Gastroesophageal sphincter (tissue), 4 donors: ENCODE measurements around the gene ATP11B. TPM values are rescaled to one million over a fixed set of nuclear protein-coding genes. Genes with fewer than 3 reads are reported as not detected.

ENCODE experiments used
- ATAC-seq: fragments of 150-250 bp; one replicate; pipeline ENCODE4 v1.9.1; 2016; ENCODE audit warnings: mild to moderate bottlenecking, moderate library complexity
- H3K27ac ChIP-seq, 4 donors: fragments of 200-600 bp; sonication (generic) in 3 of 4; 1 replicate in 3 of 4; 2 replicates in 1 of 4; pipeline ENCODE4 v1.5.1; 2016 to 2019
- H3K27me3 ChIP-seq: fragments of 200-600 bp; sonication (generic); one replicate; pipeline ENCODE4 v1.5.1; 2019
- H3K36me3 ChIP-seq, 2 donors: fragments of 200-600 bp; sonication (generic); one replicate each; pipeline ENCODE4 v1.5.1; 2019; ENCODE audit warnings: control low read depth in 1 of 2
- H3K4me1 ChIP-seq, 3 donors: fragments of 200-600 bp; sonication (generic); 1 replicate in 2 of 3; 2 replicates in 1 of 3; pipeline ENCODE4 v1.5.1; 2016 to 2019; ENCODE audit warnings: control low read depth in 2 of 3
- H3K4me3 ChIP-seq, 2 donors: fragments of 200-600 bp; sonication (generic); one replicate each; pipeline ENCODE4 v1.5.1; 2019; ENCODE audit warnings: mild to moderate bottlenecking in 1 of 2, moderate library complexity in 1 of 2
- H3K9me3 ChIP-seq, 3 donors: fragments of 200-600 bp; sonication (generic); one replicate each; pipeline ENCODE4 v1.5.1; 2017 to 2019; ENCODE audit warnings: control low read depth in 2 of 3
- EP300 ChIP-seq: sonication (generic); formaldehyde crosslinking; IDR thresholded peaks from one replicate; pipeline ENCODE4 v1.6.1; 2017; ENCODE audit warnings: antibody characterized with exemption, mild to moderate bottlenecking
- POLR2A ChIP-seq, 2 donors: fragments of 450-650 bp; IDR thresholded peaks; one replicate each; pipeline ENCODE4 v1.6.1; 2017; ENCODE audit warnings: antibody characterized with exemption in 2 of 2, mild to moderate bottlenecking in 2 of 2, moderate library complexity in 1 of 2
- POLR2AphosphoS5 ChIP-seq: sonication (generic); formaldehyde crosslinking; IDR thresholded peaks from one replicate; pipeline ENCODE4 v1.6.1; 2017; ENCODE audit warnings: antibody characterized with exemption
- WGBS, 2 donors: methylation state at CpG; one replicate each; pipeline ENCODE4 v1.1.5; 2018; ENCODE audit warnings: low coverage in 1 of 2; 5-methylcytosine and 5-hydroxymethylcytosine counted together
- total RNA-seq, 4 donors: library from RNA; depleted of rRNA; stranded (reverse); fragments of >200 nt; gene quantifications; one replicate each; pipeline ENCODE4 v1.1.0, GENCODE V29; 2016
- TF ChIP-seq, protein P1 (sequence below), 4 experiments: fragments of 200-600 bp in 2 of 4; fragments of 450-650 bp in 2 of 4; sonication (generic) in 1 of 4; IDR thresholded peaks; one replicate each; pipeline ENCODE4 v1.5.1; 2017 to 2019; ENCODE audit warnings: antibody characterized with exemption in 4 of 4, mild to moderate bottlenecking in 2 of 4, moderate library complexity in 2 of 4

The ATP11B gene
- total RNA-seq, 4 donors from 2014 or later, result 53.8 to 70.7 (median 58.6) TPM

- H3K27ac ChIP-seq, result no peak overlapping the region
- no peak overlapping the region for H3K4me3 ChIP-seq
- no peaks in the 10 kb centered on the region for H3K36me3 ChIP-seq
- no peaks in the 10 kb centered on the region for H3K9me3 ChIP-seq
- no peak for ATAC-seq
- H3K4me1 ChIP-seq, result peaks cover 0 to 39% (median 2%) of the 10 kb centered on the region in 3 donors
- H3K27me3 ChIP-seq, result no peaks in the 10 kb centered on the region
- WGBS, 2 donors, result 60 to 84% methylated on average over 3 of the region's 3 CpGs
- TF ChIP-seq, protein P1, sequence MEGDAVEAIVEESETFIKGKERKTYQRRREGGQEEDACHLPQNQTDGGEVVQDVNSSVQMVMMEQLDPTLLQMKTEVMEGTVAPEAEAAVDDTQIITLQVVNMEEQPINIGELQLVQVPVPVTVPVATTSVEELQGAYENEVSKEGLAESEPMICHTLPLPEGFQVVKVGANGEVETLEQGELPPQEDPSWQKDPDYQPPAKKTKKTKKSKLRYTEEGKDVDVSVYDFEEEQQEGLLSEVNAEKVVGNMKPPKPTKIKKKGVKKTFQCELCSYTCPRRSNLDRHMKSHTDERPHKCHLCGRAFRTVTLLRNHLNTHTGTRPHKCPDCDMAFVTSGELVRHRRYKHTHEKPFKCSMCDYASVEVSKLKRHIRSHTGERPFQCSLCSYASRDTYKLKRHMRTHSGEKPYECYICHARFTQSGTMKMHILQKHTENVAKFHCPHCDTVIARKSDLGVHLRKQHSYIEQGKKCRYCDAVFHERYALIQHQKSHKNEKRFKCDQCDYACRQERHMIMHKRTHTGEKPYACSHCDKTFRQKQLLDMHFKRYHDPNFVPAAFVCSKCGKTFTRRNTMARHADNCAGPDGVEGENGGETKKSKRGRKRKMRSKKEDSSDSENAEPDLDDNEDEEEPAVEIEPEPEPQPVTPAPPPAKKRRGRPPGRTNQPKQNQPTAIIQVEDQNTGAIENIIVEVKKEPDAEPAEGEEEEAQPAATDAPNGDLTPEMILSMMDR (IDR thresholded peaks at IDR 0.05), result no peak
- TF ChIP-seq POLR2A (IDR thresholded peaks at IDR 0.05), result no peak
- no peak for TF ChIP-seq EP300
- no peak for TF ChIP-seq POLR2AphosphoS5
Measured at GRCh38 chr3:182808041-182808770, 14.9 kb downstream of the ATP11B start.

DNA sequence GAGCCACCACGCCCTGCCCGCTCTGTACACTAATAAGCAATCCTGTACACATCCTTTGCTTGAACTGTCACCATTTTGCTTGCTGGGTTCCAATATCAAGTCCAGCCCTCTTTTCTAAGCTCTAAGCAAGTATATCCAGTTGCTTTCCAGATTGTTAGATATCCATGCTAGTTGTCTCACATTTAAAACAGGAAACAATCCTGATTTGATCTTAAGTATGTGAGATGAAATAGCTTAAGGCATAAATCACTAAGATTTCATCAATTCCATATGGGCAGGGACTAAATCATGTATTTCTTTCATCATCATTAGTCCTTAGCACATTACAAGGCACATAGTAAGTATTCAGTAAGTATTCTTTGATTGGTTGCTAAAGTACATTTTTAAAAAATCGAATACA, 16.2 kb downstream of the ATP11B start:
- Histone ChIP-seq H3K36me3 (no peaks in the 10 kb centered on the region), H3K4me1 (peaks cover 0 to 41% (median 2%) of the 10 kb centered on the region in 3 donors), H3K9me3 (no peaks in the 10 kb centered on the region), H3K4me3 (no peak overlapping the region), H3K27me3 (no peaks in the 10 kb centered on the region), H3K27ac (no peak overlapping the region)
- no peak for ATAC-seq
- TF ChIP-seq, protein P1 (IDR thresholded peaks at IDR 0.05), result no peak
- TF ChIP-seq POLR2A (IDR thresholded peaks at IDR 0.05) (no peak), EP300 (no peak), POLR2AphosphoS5 (no peak)
- 73 to 96% methylated on average over 1 to 3 of the region's 3 CpGs for WGBS, 2 donors

DNA sequence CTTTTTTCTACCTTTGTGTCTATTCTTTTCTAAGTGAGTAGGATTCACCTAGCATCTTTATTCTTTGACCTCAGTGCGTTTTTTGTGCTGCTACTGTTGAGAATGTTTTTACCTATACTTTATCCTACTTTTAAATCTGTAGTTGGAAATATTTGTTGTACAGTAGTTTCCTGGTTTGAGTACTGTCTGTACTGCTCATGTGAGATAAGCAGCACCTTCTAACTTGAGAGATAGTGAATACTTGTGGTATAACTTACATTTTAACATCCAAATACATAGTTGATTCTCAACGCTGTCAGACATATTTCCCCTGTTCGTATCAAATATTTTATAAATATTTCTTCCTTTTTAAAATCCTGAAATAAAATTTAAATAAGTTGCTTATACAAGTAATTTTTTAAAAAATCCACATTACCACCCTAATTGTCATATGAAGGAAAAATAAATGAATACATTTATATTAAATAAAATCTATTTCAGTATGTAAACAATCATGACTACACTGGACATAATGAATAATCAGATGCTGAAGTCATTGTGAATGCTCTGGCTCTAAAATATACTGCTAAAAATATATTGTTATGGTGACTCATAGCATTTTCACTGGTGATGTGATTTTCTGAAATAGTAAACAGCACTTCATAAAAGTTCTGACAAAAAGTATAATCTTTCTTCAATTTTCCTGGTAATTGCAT, 17.4 kb downstream of the ATP11B start:
- no peaks in the 10 kb centered on the region for H3K27me3 ChIP-seq
- H3K4me3 ChIP-seq, result no peak overlapping the region
- WGBS, 2 donors, result 58 to 65% methylated on average over 3 of the region's 3 CpGs
- H3K9me3 ChIP-seq, result no peaks in the 10 kb centered on the region
- H3K4me1 ChIP-seq, result peaks cover 0 to 53% (median 11%) of the 10 kb centered on the region in 3 donors
- ATAC-seq, result no peak
- no peaks in the 10 kb centered on the region for H3K36me3 ChIP-seq
- no peak overlapping the region for H3K27ac ChIP-seq
- TF ChIP-seq POLR2AphosphoS5 (no peak), EP300 (no peak), POLR2A (IDR thresholded peaks at IDR 0.05) (no peak)
- TF ChIP-seq, protein P1 (IDR thresholded peaks at IDR 0.05), result no peak

GRCh38 chr3:182811269-182811596, 17.9 kb downstream of the ATP11B start:
- H3K27me3 ChIP-seq, result no peaks in the 10 kb centered on the region
- no peak overlapping the region for H3K27ac ChIP-seq
- no peaks in the 10 kb centered on the region for H3K36me3 ChIP-seq
- no peak overlapping the region for H3K4me3 ChIP-seq
- no peaks in the 10 kb centered on the region for H3K9me3 ChIP-seq
- no peak for ATAC-seq
- 63 to 70% methylated on average over 1 of the region's 1 CpG for WGBS, 2 donors
- TF ChIP-seq POLR2A (IDR thresholded peaks at IDR 0.05) (no peak), EP300 (no peak), POLR2AphosphoS5 (no peak)
- TF ChIP-seq, protein P1 (IDR thresholded peaks at IDR 0.05), result no peak
- H3K4me1 ChIP-seq, result peaks cover 0 to 58% (median 11%) of the 10 kb centered on the region in 3 donors

GRCh38 chr3:182812123-182812522, 18.8 kb downstream of the ATP11B start:
- H3K4me3 ChIP-seq, result no peak overlapping the region
- WGBS, 2 donors, result 60 to 71% methylated on average over 1 of the region's 1 CpG
- no peaks in the 10 kb centered on the region for H3K9me3 ChIP-seq
- no peaks in the 10 kb centered on the region for H3K27me3 ChIP-seq
- H3K27ac ChIP-seq, result no peak overlapping the region
- H3K36me3 ChIP-seq, result no peaks in the 10 kb centered on the region
- peaks cover 0 to 56% (median 11%) of the 10 kb centered on the region in 3 donors for H3K4me1 ChIP-seq
- TF ChIP-seq, protein P1 (IDR thresholded peaks at IDR 0.05), result no peak
- TF ChIP-seq POLR2AphosphoS5 (no peak), EP300 (no peak), POLR2A (IDR thresholded peaks at IDR 0.05) (no peak)
- no peak for ATAC-seq
